Caco-2 (cell line): ENCODE results near the gene RANBP17. TPM values are rescaled to one million over a fixed set of nuclear protein-coding genes. Genes with fewer than 3 reads are reported as not detected.

Experiments used
- BruUV-seq: library from RNA; stranded (reverse); fragments of 400-500 nt; replicated peaks from 2 replicates; lab custom pipeline; 2021; lab: Mats Ljungman, UMichigan
- CTCF ChIA-PET: fragments of 300-600 bp; sonication (Branson Sonifier 250); formaldehyde crosslinking; loops from one replicate; lab custom pipeline; 2022; ENCODE audit warnings: antibody characterized with exemption; lab: Charles Lee
- POLR2A ChIA-PET: fragments of 300-600 bp; sonication (Branson Sonifier 250); formaldehyde crosslinking; loops from one replicate; lab custom pipeline; 2022; ENCODE audit warnings: antibody characterized with exemption; lab: Charles Lee
- DNase-seq, 2 experiments: peaks; one replicate each; pipeline versions ENCODE4 v3.0.0 to v3.0.0-alpha.2; 2020 to 2022
- H3K27me3 ChIP-seq: replicated peaks from 2 replicates; pipeline ENCODE4 v1.6.0; 2011; ENCODE audit warnings: low read length; ENCODE audit not compliant: control insufficient read depth, insufficient read depth
- H3K36me3 ChIP-seq: 2 replicates; pipeline ENCODE4 v1.5.1; 2011; ENCODE audit warnings: low read length; ENCODE audit not compliant: control insufficient read depth, insufficient read depth
- H3K4me1 ChIP-seq: fragments of 250-450 bp; sonication (Bioruptor Pico); 2 replicates; pipeline ENCODE4 v1.5.1; 2020; ENCODE audit warnings: mild to moderate bottlenecking
- H3K4me3 ChIP-seq: 2 replicates; pipeline ENCODE4 v1.5.1; 2011; ENCODE audit warnings: low read depth, mild to moderate bottlenecking, control low read depth, low read length
- H3K9me3 ChIP-seq: fragments of 250-450 bp; sonication (Bioruptor Pico); 2 replicates; pipeline ENCODE4 v1.5.1; 2020; ENCODE audit warnings: mild to moderate bottlenecking, moderate library complexity
- H3K27ac Mint-ChIP-seq: one replicate; pipeline ENCODE4 v1.8.0; 2022; ENCODE audit warnings: mixed read lengths; ENCODE audit not compliant: unreplicated experiment
- H3K27me3 Mint-ChIP-seq: one replicate; pipeline ENCODE4 v1.8.0; 2022; ENCODE audit warnings: mixed read lengths; ENCODE audit not compliant: insufficient read depth, unreplicated experiment
- H3K36me3 Mint-ChIP-seq: one replicate; pipeline ENCODE4 v1.8.0; 2022; ENCODE audit warnings: mild to moderate bottlenecking, mixed read lengths; ENCODE audit not compliant: insufficient read depth, unreplicated experiment
- H3K4me1 Mint-ChIP-seq: one replicate; pipeline ENCODE4 v1.8.0; 2022; ENCODE audit warnings: low read depth, mixed read lengths; ENCODE audit not compliant: unreplicated experiment
- H3K4me3 Mint-ChIP-seq: one replicate; pipeline ENCODE4 v1.8.0; 2022; ENCODE audit warnings: mild to moderate bottlenecking, moderate library complexity, mixed read lengths; ENCODE audit not compliant: unreplicated experiment
- H3K9me3 Mint-ChIP-seq: one replicate; pipeline ENCODE4 v1.8.0; 2022; ENCODE audit warnings: mixed read lengths; ENCODE audit not compliant: unreplicated experiment
- intact Hi-C: fragments of 100-400 bp; cut with micrococcal nuclease; formaldehyde crosslinking; loops from one replicate; pipeline ENCODE4 v1.10.0; 2022; ENCODE audit not compliant: unreplicated experiment
- total RNA-seq: library from RNA; stranded (reverse); gene quantifications from 2 replicates; pipeline ENCODE4 v1.2.3, GENCODE V29; 2022
- TF ChIP-seq, protein P1 (sequence below), 2 experiments: fragments of 200-600 bp in 1 of 2; IDR thresholded peaks; 1 replicate in 1 of 2; 2 replicates in 1 of 2; pipeline versions ENCODE4 v1.5.1 to v1.8.0; 2011 to 2022; ENCODE audit warnings: antibody characterized with exemption in 1 of 2, control low read depth in 1 of 2, inconsistent platforms in 1 of 2, low read depth in 1 of 2, low read length in 1 of 2, mild to moderate bottlenecking in 1 of 2, moderate library complexity in 1 of 2; ENCODE audit not compliant: insufficient read depth in 1 of 2, severe bottlenecking in 1 of 2, unreplicated experiment in 1 of 2

The RANBP17 gene
- total RNA-seq, 1 experiment from 2014 or later: 28.2 TPM

GRCh38 chr5:171074747-171075146 lies 212.9 kb downstream of the RANBP17 start:
- no peaks in the 10 kb centered on the region for H3K9me3 ChIP-seq
- CTCF ChIA-PET: no interaction called here
- no peak overlapping the region for H3K4me3 Mint-ChIP-seq
- no peaks in the 10 kb centered on the region for H3K36me3 Mint-ChIP-seq
- no peaks in the 10 kb centered on the region for H3K27me3 Mint-ChIP-seq
- intact Hi-C loops: no loop called here
- H3K27me3 ChIP-seq: no peaks in the 10 kb centered on the region
- BruUV-seq: no TSS peak
- TF ChIP-seq, protein P1, sequence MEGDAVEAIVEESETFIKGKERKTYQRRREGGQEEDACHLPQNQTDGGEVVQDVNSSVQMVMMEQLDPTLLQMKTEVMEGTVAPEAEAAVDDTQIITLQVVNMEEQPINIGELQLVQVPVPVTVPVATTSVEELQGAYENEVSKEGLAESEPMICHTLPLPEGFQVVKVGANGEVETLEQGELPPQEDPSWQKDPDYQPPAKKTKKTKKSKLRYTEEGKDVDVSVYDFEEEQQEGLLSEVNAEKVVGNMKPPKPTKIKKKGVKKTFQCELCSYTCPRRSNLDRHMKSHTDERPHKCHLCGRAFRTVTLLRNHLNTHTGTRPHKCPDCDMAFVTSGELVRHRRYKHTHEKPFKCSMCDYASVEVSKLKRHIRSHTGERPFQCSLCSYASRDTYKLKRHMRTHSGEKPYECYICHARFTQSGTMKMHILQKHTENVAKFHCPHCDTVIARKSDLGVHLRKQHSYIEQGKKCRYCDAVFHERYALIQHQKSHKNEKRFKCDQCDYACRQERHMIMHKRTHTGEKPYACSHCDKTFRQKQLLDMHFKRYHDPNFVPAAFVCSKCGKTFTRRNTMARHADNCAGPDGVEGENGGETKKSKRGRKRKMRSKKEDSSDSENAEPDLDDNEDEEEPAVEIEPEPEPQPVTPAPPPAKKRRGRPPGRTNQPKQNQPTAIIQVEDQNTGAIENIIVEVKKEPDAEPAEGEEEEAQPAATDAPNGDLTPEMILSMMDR (IDR thresholded peaks at IDR 0.05; ENCODE audit: insufficient read depth in 1 of 2, low read depth in 1 of 2, low read length in 1 of 2, severe bottlenecking in 1 of 2, unreplicated experiment in 1 of 2): no peak
- no peaks in the 10 kb centered on the region for H3K4me1 ChIP-seq
- POLR2A ChIA-PET: no interaction called here
- no peak for DNase-seq
- H3K9me3 Mint-ChIP-seq: no peaks in the 10 kb centered on the region
- H3K4me3 ChIP-seq: no peak overlapping the region
- no peaks in the 10 kb centered on the region for H3K4me1 Mint-ChIP-seq
- no peak overlapping the region for H3K27ac Mint-ChIP-seq
- H3K36me3 ChIP-seq: no peaks in the 10 kb centered on the region; the same call in 1 of the 2 replicates

- Mint-ChIP-seq H3K36me3 (no peaks in the 10 kb centered on the region), H3K27ac (no peak overlapping the region), H3K9me3 (no peaks in the 10 kb centered on the region), H3K27me3 (no peaks in the 10 kb centered on the region), H3K4me3 (no peak overlapping the region), H3K4me1 (no peaks in the 10 kb centered on the region)
- Histone ChIP-seq H3K9me3 (no peaks in the 10 kb centered on the region), H3K27me3 (no peaks in the 10 kb centered on the region), H3K4me1 (no peaks in the 10 kb centered on the region), H3K36me3 (no peaks in the 10 kb centered on the region; the same call in 1 of the 2 replicates), H3K4me3 (no peak overlapping the region)
- POLR2A ChIA-PET: no interaction called here
- intact Hi-C loops: no loop called here
- CTCF ChIA-PET: no interaction called here
- DNase-seq: no peak
- TF ChIP-seq, protein P1 (IDR thresholded peaks at IDR 0.05; ENCODE audit: insufficient read depth in 1 of 2, low read depth in 1 of 2, low read length in 1 of 2, severe bottlenecking in 1 of 2, unreplicated experiment in 1 of 2): no peak
- BruUV-seq: no TSS peak
Measured at GRCh38 chr5:171080186-171080938, 218.5 kb downstream of the RANBP17 start.

- Histone ChIP-seq H3K27me3 (no peaks in the 10 kb centered on the region), H3K4me1 (no peaks in the 10 kb centered on the region), H3K36me3 (no peaks in the 10 kb centered on the region; the same call in 1 of the 2 replicates), H3K9me3 (no peaks in the 10 kb centered on the region), H3K4me3 (no peak overlapping the region)
- Mint-ChIP-seq H3K27ac (no peak overlapping the region), H3K9me3 (no peaks in the 10 kb centered on the region), H3K4me1 (no peaks in the 10 kb centered on the region), H3K4me3 (no peak overlapping the region), H3K36me3 (no peaks in the 10 kb centered on the region), H3K27me3 (no peaks in the 10 kb centered on the region)
- DNase-seq: no peak
- POLR2A ChIA-PET: no interaction called here
- intact Hi-C loops: no loop called here
- TF ChIP-seq, protein P1 (IDR thresholded peaks at IDR 0.05; ENCODE audit: insufficient read depth in 1 of 2, low read depth in 1 of 2, low read length in 1 of 2, severe bottlenecking in 1 of 2, unreplicated experiment in 1 of 2): no peak
- CTCF ChIA-PET: no interaction called here
- BruUV-seq: no TSS peak
Measured at GRCh38 chr5:171081319-171081718, 219.5 kb downstream of the RANBP17 start.
